HEK293T (cell line): ENCODE results near the gene PTPRCAP.

Experiments used
- BHLHE40 ChIP-seq: fragments of 450-650 bp; IDR thresholded peaks from 2 replicates; pipeline ENCODE4 v1.6.1; 2016; ENCODE audit warnings: mild to moderate bottlenecking, moderate library complexity, borderline replicate concordance
- CTBP1 ChIP-seq: fragments of 450-650 bp; IDR thresholded peaks from 2 replicates; pipeline ENCODE4 v1.6.1; 2016; ENCODE audit warnings: borderline replicate concordance
- ELF4 ChIP-seq: fragments of 450-650 bp; IDR thresholded peaks from 2 replicates; pipeline ENCODE4 v1.6.1; 2017; ENCODE audit warnings: antibody characterized with exemption
- FOXK2 ChIP-seq: fragments of 450-650 bp; IDR thresholded peaks from 2 replicates; pipeline ENCODE4 v1.6.1; 2016; ENCODE audit warnings: mild to moderate bottlenecking
- FOXM1 ChIP-seq: fragments of 450-650 bp; IDR thresholded peaks from 2 replicates; pipeline ENCODE4 v1.6.1; 2017; ENCODE audit warnings: mild to moderate bottlenecking, borderline replicate concordance
- HDGF ChIP-seq: fragments of 450-650 bp; IDR thresholded peaks from 2 replicates; pipeline ENCODE4 v1.6.1; 2017; ENCODE audit warnings: antibody characterized with exemption, borderline replicate concordance
- L3MBTL2 ChIP-seq: fragments of 450-650 bp; conservative IDR thresholded peaks from 2 replicates; pipeline ENCODE4 v1.6.1; 2016; ENCODE audit warnings: mild to moderate bottlenecking
- LEF1 ChIP-seq: fragments of 450-650 bp; IDR thresholded peaks from 2 replicates; pipeline ENCODE4 v1.6.1; 2017; ENCODE audit warnings: mild to moderate bottlenecking, borderline replicate concordance
- NFRKB ChIP-seq: fragments of 450-650 bp; IDR thresholded peaks from 2 replicates; pipeline ENCODE4 v1.6.1; 2016; ENCODE audit warnings: mild to moderate bottlenecking, moderate library complexity
- SP1 ChIP-seq: fragments of 450-650 bp; IDR thresholded peaks from 2 replicates; pipeline ENCODE4 v1.6.1; 2017
- SUZ12 ChIP-seq: fragments of 450-650 bp; IDR thresholded peaks from 2 replicates; pipeline ENCODE4 v1.6.1; 2016; ENCODE audit warnings: mild to moderate bottlenecking
- TARDBP ChIP-seq: fragments of 450-650 bp; IDR thresholded peaks from 2 replicates; pipeline ENCODE4 v1.6.1; 2016
- ZNF384 ChIP-seq: fragments of 450-650 bp; IDR thresholded peaks from 2 replicates; pipeline ENCODE4 v1.6.1; 2016
- TF ChIP-seq, protein P1 (sequence below): fragments of 450-650 bp; IDR thresholded peaks from 2 replicates; pipeline ENCODE4 v1.6.1; 2016

DNA sequence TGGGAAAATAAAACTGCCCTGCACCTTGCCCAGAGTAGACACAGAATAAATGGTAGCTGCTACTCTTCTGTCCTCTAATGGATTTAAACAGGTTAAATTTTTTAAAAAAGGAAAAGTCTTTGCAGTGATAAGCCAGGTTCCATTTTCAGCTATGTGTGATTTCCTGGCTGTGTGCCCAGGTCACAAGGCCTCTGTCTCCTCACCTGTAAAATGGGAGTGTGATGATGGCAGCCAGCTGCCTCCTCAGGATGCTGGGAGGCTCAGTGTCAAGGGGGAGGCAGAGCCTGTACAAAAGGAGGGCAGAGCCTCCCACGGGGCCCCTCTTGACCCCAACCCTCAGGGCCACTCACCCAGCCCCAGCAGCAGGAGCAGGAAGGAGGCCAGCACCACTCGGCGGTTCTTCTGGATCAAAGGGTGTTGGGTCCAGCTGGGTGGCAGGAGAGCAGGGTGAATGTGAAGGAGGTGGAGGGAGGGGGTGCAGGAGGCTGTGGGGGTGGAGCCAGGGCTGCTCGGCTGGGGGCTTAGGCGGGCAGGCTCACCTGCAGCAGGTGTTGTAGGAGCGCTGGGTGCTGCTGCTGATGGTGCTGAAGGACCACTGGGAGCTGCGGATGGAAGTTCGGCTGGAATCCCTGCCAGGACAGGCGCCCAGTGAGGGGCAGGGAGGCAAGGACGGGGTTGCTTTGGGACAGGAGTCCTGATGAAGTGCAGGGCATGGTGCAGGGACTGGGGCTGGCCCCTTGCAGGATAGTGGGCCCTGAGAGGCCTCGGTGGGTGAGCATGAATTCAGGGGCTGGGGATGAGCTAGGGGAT lies 29.7 kb upstream of the PTPRCAP start:
- TF ChIP-seq LEF1 (no peak), SUZ12 (no peak), HDGF (no peak), FOXK2 (no peak), BHLHE40 (no peak), NFRKB (no peak), ELF4 (no peak), SP1 (no peak), CTBP1 (no peak), ZNF384 (no peak), TARDBP (no peak), FOXM1 (no peak), L3MBTL2 (no peak)
- TF ChIP-seq, protein P1, sequence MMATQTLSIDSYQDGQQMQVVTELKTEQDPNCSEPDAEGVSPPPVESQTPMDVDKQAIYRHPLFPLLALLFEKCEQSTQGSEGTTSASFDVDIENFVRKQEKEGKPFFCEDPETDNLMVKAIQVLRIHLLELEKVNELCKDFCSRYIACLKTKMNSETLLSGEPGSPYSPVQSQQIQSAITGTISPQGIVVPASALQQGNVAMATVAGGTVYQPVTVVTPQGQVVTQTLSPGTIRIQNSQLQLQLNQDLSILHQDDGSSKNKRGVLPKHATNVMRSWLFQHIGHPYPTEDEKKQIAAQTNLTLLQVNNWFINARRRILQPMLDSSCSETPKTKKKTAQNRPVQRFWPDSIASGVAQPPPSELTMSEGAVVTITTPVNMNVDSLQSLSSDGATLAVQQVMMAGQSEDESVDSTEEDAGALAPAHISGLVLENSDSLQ, result no peak
